H1 (cell line): Measurements from ENCODE around the gene CYLD. TPM values are rescaled to one million over a fixed set of nuclear protein-coding genes. Genes with fewer than 3 reads are reported as not detected.

Experiments
- CHD7 ChIP-seq: fragments of 300-600 bp; sonication (generic); IDR thresholded peaks from 2 replicates; pipeline ENCODE4 v1.7.1; 2012; ENCODE audit warnings: low read length, moderate library complexity, mild to moderate bottlenecking, inconsistent platforms; ENCODE audit not compliant: insufficient replicate concordance
- NANOG ChIP-seq: IDR thresholded peaks from 2 replicates; pipeline ENCODE4 v1.6.1; 2011; ENCODE audit warnings: low read length, low read depth, mild to moderate bottlenecking, inconsistent platforms; ENCODE audit not compliant: insufficient read depth, poor library complexity, severe bottlenecking
- TBP ChIP-seq: IDR thresholded peaks from 2 replicates; pipeline ENCODE4 v1.6.1; 2011; ENCODE audit warnings: low read depth, low read length, improper control_type of control experiment
- polyA plus RNA-seq, 7 experiments: library from polyadenylated mRNA; depleted of rRNA in 3 of 7; stranded (reverse) in 5 of 7; unstranded in 2 of 7; fragments of >200 nt in 5 of 7; fragments of 200-250 nt in 2 of 7; gene quantifications; 1 replicate in 5 of 7; 2 replicates in 1 of 7; 4 replicates in 1 of 7; pipeline versions ENCODE4 v1.2.1 to v1.2.3, GENCODE V29; 2011 to 2013; ENCODE audit warnings: missing spikeins in 2 of 7, mixed read lengths in 2 of 7
- total RNA-seq: library from RNA; stranded (reverse); fragmentation: NEBNext Ultra II Directional; extraction: Animal tissue kit (Norgen Biotek cat#: 25700); gene quantifications from 2 replicates; pipeline ENCODE4 v1.2.1, GENCODE V29; 2021

CYLD gene
- total and polyA plus RNA-seq, 2 of the 8 experiments (the other 6 are each of a cell fraction or from before 2014, with no cell fraction given) = 3.7 to 18.8 TPM

GRCh38 chr16:50808929-50809538, 67.1 kb downstream of the CYLD start (continued):
- no peak for TF ChIP-seq CHD7
- no peak for TF ChIP-seq TBP
- TF ChIP-seq NANOG = no peak
